ENCODE data around the gene PRKCA.

GRCh38 chr17:66678061-66678460 lies 375.6 kb downstream of the PRKCA start:
- no peak for TF ChIP-seq CTCF (IDR thresholded peaks at IDR 0.05)
- no peak for TF ChIP-seq POLR2A (IDR thresholded peaks at IDR 0.05)
- TF ChIP-seq POLR2AphosphoS5 (IDR thresholded peaks at IDR 0.05; ENCODE audit: insufficient read depth in 1 of 2, low read depth in 1 of 2), result no peak

Data from vagina (tissue), 2 donors.